SK-N-SH (cell line): Measurements from ENCODE around the gene MINDY4. TPM values are rescaled to one million over a fixed set of nuclear protein-coding genes. Genes with fewer than 3 reads are reported as not detected.

Experiments used
- CTCF ChIA-PET: fragments of 300-600, 350-600 bp; formaldehyde crosslinking; extraction: SDS; loops from one replicate; lab custom pipeline; 2021; lab: Yijun Ruan, JAX
- POLR2A ChIA-PET: fragments of 350-600 bp; sonication (Branson Sonifier 250); formaldehyde crosslinking; extraction: SDS; loops from one replicate; lab custom pipeline; 2020; ENCODE audit warnings: antibody characterized with exemption, inconsistent platforms; lab: Yijun Ruan, JAX
- DNase-seq: peaks from one replicate; pipeline ENCODE4 v3.0.0; 2012
- H2AFZ ChIP-seq: fragments of 200-600 bp; sonication (generic); 2 replicates; pipeline ENCODE4 v1.8.1; 2016; ENCODE audit warnings: antibody characterized with exemption, mild to moderate bottlenecking, low read depth
- H3F3A ChIP-seq: fragments of 200-600 bp; sonication (generic); replicated peaks from 2 replicates; pipeline ENCODE3; 2016; ENCODE audit warnings: antibody characterized with exemption, mild to moderate bottlenecking; ENCODE audit not compliant: insufficient read depth
- H3K27ac ChIP-seq, 2 experiments: fragments of 200-500 bp in 1 of 2; fragments of 200-600 bp in 1 of 2; sonication (Bioruptor generic) in 1 of 2; sonication (generic), shearing (Covaris generic) in 1 of 2; 2 replicates each; pipeline versions ENCODE4 v1.5.1 to v1.6.1; 2014 to 2016; ENCODE audit warnings: low read depth in 2 of 2, inconsistent platforms in 1 of 2, low read length in 1 of 2, mild to moderate bottlenecking in 1 of 2, mixed read lengths in 1 of 2
- H3K27me3 ChIP-seq: fragments of 200-600 bp; sonication (generic), shearing (Covaris generic); 2 replicates; pipeline ENCODE4 v1.6.1; 2016; ENCODE audit warnings: mixed run types; ENCODE audit not compliant: insufficient read depth
- H3K36me3 ChIP-seq, 2 experiments: fragments of 200-500 bp in 1 of 2; fragments of 200-600 bp in 1 of 2; sonication (Bioruptor generic) in 1 of 2; sonication (generic) in 1 of 2; replicated peaks in 1 of 2; 2 replicates each; pipeline versions ENCODE3 to v1.5.1; 2014 to 2016; ENCODE audit warnings: low read length in 1 of 2, mild to moderate bottlenecking in 1 of 2; ENCODE audit not compliant: insufficient read depth in 2 of 2, control insufficient read depth in 1 of 2
- H3K4me1 ChIP-seq, 2 experiments: fragments of 200-500 bp in 1 of 2; fragments of 200-600 bp in 1 of 2; sonication (Bioruptor generic) in 1 of 2; sonication (generic), shearing (Covaris generic) in 1 of 2; 2 replicates each; pipeline versions ENCODE4 v1.5.1 to v1.6.1; 2014 to 2016; ENCODE audit warnings: low read depth in 1 of 2, low read length in 1 of 2, mixed run types in 1 of 2; ENCODE audit not compliant: insufficient read depth in 2 of 2, control insufficient read depth in 1 of 2
- H3K4me2 ChIP-seq: fragments of 200-600 bp; sonication (generic), shearing (Covaris generic); 2 replicates; pipeline ENCODE4 v1.6.1; 2017; ENCODE audit warnings: mixed run types
- H3K4me3 ChIP-seq, 2 experiments: fragments of 200-500 bp in 1 of 2; fragments of 200-600 bp in 1 of 2; sonication (Bioruptor generic) in 1 of 2; sonication (generic), shearing (Covaris generic) in 1 of 2; 2 replicates each; pipeline versions ENCODE4 v1.5.1 to v1.8.1; 2014 to 2016; ENCODE audit warnings: low read depth in 2 of 2, inconsistent platforms in 1 of 2, low read length in 1 of 2, mild to moderate bottlenecking in 1 of 2, mixed read lengths in 1 of 2, moderate library complexity in 1 of 2
- H3K79me2 ChIP-seq: fragments of 200-600 bp; sonication (generic); 2 replicates; pipeline ENCODE4 v1.8.1; 2017; ENCODE audit warnings: mild to moderate bottlenecking; ENCODE audit not compliant: insufficient read depth
- H3K9ac ChIP-seq: fragments of 200-600 bp; sonication (generic); 2 replicates; pipeline ENCODE4 v1.6.1; 2017; ENCODE audit warnings: mixed run types
- H3K9me2 ChIP-seq: fragments of 200-600 bp; sonication (generic); 2 replicates; pipeline ENCODE4 v1.6.1; 2017; ENCODE audit warnings: mixed run types
- H3K9me3 ChIP-seq: fragments of 200-600 bp; sonication (generic); 2 replicates; pipeline ENCODE4 v1.6.1; 2017; ENCODE audit warnings: mixed run types, mild to moderate bottlenecking, moderate library complexity
- H4K20me1 ChIP-seq: fragments of 200-600 bp; sonication (generic); 2 replicates; pipeline ENCODE4 v1.6.1; 2017; ENCODE audit warnings: mild to moderate bottlenecking, mixed run types; ENCODE audit not compliant: insufficient read depth
- CHD2 ChIP-seq: fragments of 150-350 bp; IDR thresholded peaks from 2 replicates; pipeline ENCODE4 v1.6.1; 2018; ENCODE audit warnings: low read length; ENCODE audit not compliant: partially characterized antibody
- ELF1 ChIP-seq: IDR thresholded peaks from 2 replicates; pipeline ENCODE4 v1.4.0; 2012
- EP300 ChIP-seq, 2 experiments: IDR thresholded peaks; 2 replicates each; pipeline versions ENCODE4 v1.4.0 to v1.6.1; 2012; ENCODE audit warnings: borderline replicate concordance in 1 of 2, low read depth in 1 of 2, low read length in 1 of 2
- FOSL2 ChIP-seq: IDR thresholded peaks from 2 replicates; pipeline ENCODE4 v1.4.0; 2012; ENCODE audit warnings: low read depth, mild to moderate bottlenecking, moderate library complexity, borderline replicate concordance
- GABPA ChIP-seq: IDR thresholded peaks from 2 replicates; pipeline ENCODE4 v1.4.0; 2012; ENCODE audit warnings: low read depth, mild to moderate bottlenecking
- GATA2 ChIP-seq: sonication (generic); formaldehyde crosslinking; IDR thresholded peaks from 2 replicates; pipeline ENCODE4 v1.5.0; 2020; ENCODE audit warnings: mild to moderate bottlenecking, missing genetic modification reagents
- IRF3 ChIP-seq: fragments of 150-350 bp; IDR thresholded peaks from 2 replicates; pipeline ENCODE4 v1.6.1; 2016; ENCODE audit warnings: mild to moderate bottlenecking, low read depth, low read length
- JUND ChIP-seq: IDR thresholded peaks from 2 replicates; pipeline ENCODE4 v1.4.0; 2012
- NFIC ChIP-seq: IDR thresholded peaks from 2 replicates; pipeline ENCODE4 v1.4.0; 2012; ENCODE audit warnings: borderline replicate concordance
- PBX3 ChIP-seq: IDR thresholded peaks from 2 replicates; pipeline ENCODE4; 2012
- POLR2AphosphoS5 ChIP-seq: IDR thresholded peaks from 2 replicates; pipeline ENCODE4 v1.6.1; 2012; ENCODE audit warnings: low read depth, low read length
- RAD21 ChIP-seq: IDR thresholded peaks from 2 replicates; pipeline ENCODE4 v1.6.1; 2012; ENCODE audit warnings: mild to moderate bottlenecking, low read length
- REST ChIP-seq: IDR thresholded peaks from 2 replicates; pipeline ENCODE4 v1.6.1; 2012; ENCODE audit warnings: mild to moderate bottlenecking, low read depth, low read length, moderate library complexity
- RFX5 ChIP-seq: IDR thresholded peaks from 2 replicates; pipeline ENCODE4 v1.6.1; 2012; ENCODE audit warnings: mild to moderate bottlenecking, improper control_type of control experiment, low read length
- RXRA ChIP-seq: IDR thresholded peaks from 2 replicates; pipeline ENCODE4 v1.4.0; 2012; ENCODE audit warnings: low read depth, mild to moderate bottlenecking, borderline replicate concordance
- SIN3A ChIP-seq: IDR thresholded peaks from 2 replicates; pipeline ENCODE4 v1.6.1; 2012; ENCODE audit warnings: low read depth, mild to moderate bottlenecking, low read length, moderate library complexity, borderline replicate concordance
- TAF1 ChIP-seq: IDR thresholded peaks from 2 replicates; pipeline ENCODE4 v1.6.1; 2012; ENCODE audit warnings: low read depth, mild to moderate bottlenecking, low read length, moderate library complexity, borderline replicate concordance
- TCF12 ChIP-seq: IDR thresholded peaks from 2 replicates; pipeline ENCODE4 v1.4.0; 2012
- TEAD4 ChIP-seq: IDR thresholded peaks from 2 replicates; pipeline ENCODE4 v1.4.0; 2012; ENCODE audit warnings: mild to moderate bottlenecking, borderline replicate concordance; ENCODE audit not compliant: insufficient read depth
- USF2 ChIP-seq: fragments of 150-350 bp; IDR thresholded peaks from 2 replicates; pipeline ENCODE4 v1.6.1; 2017; ENCODE audit warnings: antibody characterized with exemption, low read length, low read depth, borderline replicate concordance
- YY1 ChIP-seq: IDR thresholded peaks from 2 replicates; pipeline ENCODE4 v1.4.0; 2012; ENCODE audit warnings: low read depth, mild to moderate bottlenecking
- ZBTB33 ChIP-seq: IDR thresholded peaks from 2 replicates; pipeline ENCODE4 v1.4.0; 2012; ENCODE audit warnings: low read depth, borderline replicate concordance
- WGBS: methylation state at CpG from one replicate; pipeline ENCODE4 v1.1.6; 2017; ENCODE audit warnings: low lambda C conversion rate; 5-methylcytosine and 5-hydroxymethylcytosine counted together
- polyA plus RNA-seq, 3 experiments: library from polyadenylated mRNA; depleted of rRNA; stranded (reverse); fragments of >200 nt; gene quantifications; 2 replicates each; pipeline ENCODE4 v1.2.3, GENCODE V29; 2012

The MINDY4 gene
- polyA plus RNA-seq, 1 of the 3 experiments (the other 2 are of a cell fraction), result 1.8 TPM

DNA sequence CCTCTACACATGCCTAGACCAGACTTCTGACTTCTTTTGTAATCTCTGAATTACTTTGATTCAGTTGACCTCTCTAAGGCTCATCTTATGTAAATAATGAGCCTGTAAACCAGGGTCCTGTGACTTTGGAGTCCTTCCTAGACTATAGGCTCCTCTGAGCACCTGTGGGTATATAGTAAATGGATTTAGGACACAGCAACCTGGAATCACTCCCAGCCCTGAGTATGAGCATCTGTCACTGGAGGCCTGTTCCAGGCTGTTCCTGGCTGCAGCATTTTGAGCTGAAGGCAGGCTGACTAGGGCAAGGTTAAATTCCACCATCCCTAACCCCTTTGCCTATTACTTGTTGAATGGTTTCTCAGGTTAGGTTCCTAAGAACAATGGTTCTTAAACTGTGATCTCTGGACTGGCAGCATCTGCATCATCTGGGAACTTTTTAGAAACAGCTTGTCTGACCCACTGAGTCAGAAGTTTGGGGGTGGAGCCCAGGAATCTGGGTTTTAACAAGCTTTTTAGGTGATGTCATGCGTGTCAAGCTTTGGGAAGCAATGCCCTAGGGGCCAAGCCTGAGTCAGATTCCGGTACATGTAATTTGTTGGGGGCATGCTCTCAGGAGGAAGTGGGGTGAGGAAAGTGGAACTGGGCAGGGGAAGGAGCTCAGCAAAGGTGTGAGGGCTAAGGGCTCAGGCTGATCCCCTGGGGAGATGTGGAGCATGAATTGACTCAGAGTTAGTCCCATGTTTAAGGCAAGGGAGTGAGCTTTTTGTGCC, 28.2 kb downstream of the MINDY4 start:
- peak overlapping the region; percentile 11; the same call in 1 of the 2 replicates for H3K9ac ChIP-seq

More for the DNA sequence above, 28.2 kb downstream of the MINDY4 start:
- no peaks in the 10 kb centered on the region for H4K20me1 ChIP-seq
- CTCF ChIA-PET, result interaction anchor here (0.8 to 5.4 kb wide), 17 partner anchors 12 to 335 kb away, joined by 3 to 35 read pairs (median 4); partner anchors contain the start of gene GHRHR
- peak overlapping the region; percentile 26 for H3K4me2 ChIP-seq
- POLR2A ChIA-PET, result no interaction called here
- peaks cover 29 to 43% of the 10 kb centered on the region in 2 experiments for H3K4me1 ChIP-seq
- H3K9me2 ChIP-seq, result no peaks in the 10 kb centered on the region
- H3K9me3 ChIP-seq, result no peaks in the 10 kb centered on the region
- no peaks in the 10 kb centered on the region for H3K27me3 ChIP-seq
- peak overlapping the region in 1 of 2 experiments; percentile 64; a peak in 2 of 4 replicates for H3K27ac ChIP-seq
- no peaks in the 10 kb centered on the region for H3K79me2 ChIP-seq
- 18% methylated on average over 2 of the region's 2 CpGs for WGBS
- no peak overlapping the region for H2AFZ ChIP-seq
- no peaks in the 10 kb centered on the region for H3K36me3 ChIP-seq
- H3F3A ChIP-seq, result peaks cover 17% of the 10 kb centered on the region
- TF ChIP-seq RXRA (peak; percentile 83; the same call in 1 of the 2 replicates), CHD2 (no peak), YY1 (no peak), ZBTB33 (no peak), REST (peak; percentile 54; the same call in 1 of the 2 replicates), SIN3A (no peak), IRF3 (no peak), GATA2 (CRISPR knock-in tag) (no peak), FOSL2 (peak; percentile 79), USF2 (no peak), EP300 (IDR thresholded peaks at IDR 0.05; ENCODE audit: borderline replicate concordance in 1 of 2, low read depth in 1 of 2, low read length in 1 of 2) (peak in 1 of 2 experiments; percentile 76; a peak in 1 of 4 replicates), TAF1 (no peak), PBX3 (peak; percentile 73), GABPA (no peak; the same call in 1 of the 2 replicates), ELF1 (no peak), TCF12 (peak; percentile 88), JUND (peak; percentile 91), TEAD4 (peak; percentile 73; the same call in 1 of the 2 replicates), NFIC (peak; percentile 63; the same call in 1 of the 2 replicates), POLR2AphosphoS5 (no peak; the same call in 1 of the 2 replicates), RAD21 (no peak), RFX5 (no peak)
- H3K4me3 ChIP-seq, result no peak overlapping the region
- no peak for DNase-seq
